Measurements from ENCODE around the gene ITGAX.

DNA sequence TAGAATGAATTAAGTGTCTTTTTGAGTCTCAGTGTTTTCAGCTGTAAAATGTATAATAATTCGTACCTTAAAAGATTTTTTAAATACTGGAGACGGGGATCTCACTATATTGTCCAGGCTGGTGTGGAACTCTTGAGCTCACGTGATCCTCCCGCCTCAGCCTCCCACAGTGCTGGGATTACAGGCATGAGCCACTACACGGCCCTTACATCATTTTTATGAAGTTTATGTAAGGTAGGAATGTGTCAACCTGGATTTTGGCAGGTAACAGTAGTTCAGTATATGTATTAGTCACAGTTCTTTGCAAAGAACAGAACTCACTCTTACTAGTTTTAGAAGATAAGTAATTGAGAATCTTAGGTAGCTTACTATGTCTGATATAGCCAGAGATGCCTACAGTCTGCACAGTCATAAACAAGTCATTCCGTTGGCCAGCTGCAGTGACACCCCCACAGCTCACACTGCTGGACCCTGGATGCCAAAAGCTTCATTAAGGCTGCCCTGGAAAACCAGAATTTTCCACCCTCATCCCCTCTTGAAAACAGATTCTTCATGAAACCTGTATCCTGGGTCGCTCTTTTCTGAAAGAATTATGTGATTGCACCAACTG, 73.8 kb downstream of the ITGAX start:
- TF ChIP-seq EZH2 (IDR thresholded peaks at IDR 0.05; ENCODE audit: insufficient read depth, poor library complexity, severe bottlenecking): no peak
- TF ChIP-seq EZH2phosphoT487 (IDR thresholded peaks at IDR 0.05; ENCODE audit: insufficient read depth, low read depth): no peak

Measured in GM23248 (cell line).